GM12891 (cell line): ENCODE results near the gene RBPJ.
"Not testable (repeated sequence)": the region's sequence is repeated elsewhere in the genome, so short reads cannot be mapped to it uniquely, and the experiment has no call there.

Experiments
- DNase-seq: peaks from one replicate; pipeline ENCODE4 v3.0.0; 2011; ENCODE audit warnings: low spot score; ENCODE audit not compliant: insufficient read length
- FAIRE-seq: peaks from 2 replicates; lab custom pipeline; 2011; peaks lifted over from hg19 to GRCh38; lab: Jason Lieb, UNC
- PAX5 ChIP-seq: IDR thresholded peaks from 2 replicates; pipeline ENCODE4 v1.6.1; 2011; ENCODE audit warnings: low read length, moderate library complexity, mild to moderate bottlenecking; ENCODE audit not compliant: insufficient read depth, severe bottlenecking
- POLR2A ChIP-seq: IDR thresholded peaks from 2 replicates; pipeline ENCODE4 v1.6.1; 2011; ENCODE audit warnings: low read depth, low read length, control low read depth
- POLR2AphosphoS5 ChIP-seq: IDR thresholded peaks from 2 replicates; pipeline ENCODE4 v1.6.1; 2011; ENCODE audit warnings: low read depth, low read length, control low read depth
- POU2F2 ChIP-seq: IDR thresholded peaks from 2 replicates; pipeline ENCODE4 v1.6.1; 2011; ENCODE audit warnings: low read depth, mild to moderate bottlenecking, control low read depth, low read length, moderate library complexity
- SPI1 ChIP-seq: IDR thresholded peaks from 2 replicates; pipeline ENCODE4 v1.6.1; 2011; ENCODE audit warnings: low read depth, low read length, control low read depth
- TAF1 ChIP-seq: IDR thresholded peaks from 2 replicates; pipeline ENCODE4 v1.6.1; 2011; ENCODE audit warnings: low read depth, low read length, control low read depth

RBPJ gene

DNA sequence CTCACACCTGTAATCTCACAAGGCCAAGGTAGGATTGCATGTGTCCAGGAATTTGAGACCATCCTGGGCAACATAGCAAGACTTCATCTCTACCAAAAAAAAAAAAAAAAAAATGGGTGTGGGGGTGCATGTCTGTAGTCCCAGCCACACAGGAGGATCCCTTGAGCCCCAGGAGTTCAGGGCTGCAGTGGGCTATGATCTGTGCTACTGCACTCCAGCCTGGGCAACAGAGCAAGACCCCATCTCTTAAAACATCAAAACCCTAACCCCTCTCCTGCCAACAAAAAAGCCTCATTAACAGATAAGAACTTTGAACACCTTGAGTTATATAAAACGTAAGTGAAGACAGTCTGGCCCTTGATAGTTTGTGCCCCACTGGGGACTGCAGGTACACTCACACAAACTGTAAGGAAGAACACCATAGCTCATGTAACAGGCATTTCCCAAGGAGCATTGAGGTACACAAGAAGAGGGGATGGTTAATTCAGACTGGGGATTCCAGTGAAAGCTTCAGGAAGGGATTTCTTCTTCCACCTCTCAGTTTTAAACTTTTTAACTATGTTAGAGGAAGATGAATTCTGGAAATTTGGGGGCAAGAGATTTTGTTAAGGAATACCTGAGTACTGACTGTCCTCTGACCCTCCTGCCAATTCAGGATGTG, 34.7 kb downstream of the RBPJ start:
- FAIRE-seq (peak; percentile 76), DNase-seq (no peak)
- TF ChIP-seq POU2F2 (no peak), TAF1 (no peak), POLR2A (no peak), SPI1 (no peak), POLR2AphosphoS5 (no peak), PAX5 (no peak)

DNA sequence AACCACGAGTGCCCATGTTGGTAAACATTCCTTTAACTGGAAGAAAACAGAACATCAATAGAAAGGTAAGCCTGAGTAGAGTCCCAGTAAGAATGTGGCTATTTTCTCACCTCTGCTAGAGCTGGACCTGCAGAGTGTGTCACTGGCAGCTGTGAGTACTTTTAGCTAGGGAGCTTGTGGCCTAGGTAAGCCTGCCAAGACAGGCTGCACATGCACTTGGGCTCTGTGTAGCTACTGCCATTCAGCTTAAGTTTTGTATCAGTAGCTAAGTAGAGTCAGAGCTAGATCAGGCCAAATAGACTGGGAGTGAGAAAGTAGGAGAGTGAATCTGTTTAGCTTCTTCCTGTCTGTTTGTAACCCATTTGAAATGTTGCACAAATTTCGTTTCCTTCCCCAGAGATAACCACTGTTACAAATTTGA, 35.3 kb downstream of the RBPJ start:
- TF ChIP-seq POU2F2: no peak
- no peak for TF ChIP-seq POLR2A
- TF ChIP-seq TAF1: no peak
- no peak for TF ChIP-seq SPI1
- no peak for TF ChIP-seq PAX5
- no peak for TF ChIP-seq POLR2AphosphoS5
- DNase-seq: no peak
- peak; percentile 73 for FAIRE-seq

DNA sequence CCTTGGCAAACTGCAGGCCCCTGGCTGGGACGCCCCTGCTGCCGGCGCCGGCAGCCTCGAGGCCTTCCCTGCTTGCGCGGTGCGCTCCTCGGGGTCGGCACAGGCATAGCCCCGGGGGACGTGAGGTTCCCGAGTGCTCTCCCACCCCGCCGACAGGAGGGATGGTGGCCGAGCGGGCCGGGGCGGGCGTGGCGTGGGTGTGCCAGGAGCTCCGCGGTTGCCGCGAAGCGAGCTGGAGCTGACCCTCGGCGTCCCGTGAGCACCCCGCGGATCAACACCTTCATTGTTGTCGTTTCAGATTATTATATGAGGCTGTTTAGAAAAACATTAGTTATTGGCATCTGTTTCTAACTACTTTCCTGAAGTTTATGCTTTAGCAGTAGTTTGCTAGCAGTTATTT, 38.7 kb downstream of the RBPJ start:
- DNase-seq: not testable (repeated sequence)
- peak; percentile 16 for FAIRE-seq

DNA sequence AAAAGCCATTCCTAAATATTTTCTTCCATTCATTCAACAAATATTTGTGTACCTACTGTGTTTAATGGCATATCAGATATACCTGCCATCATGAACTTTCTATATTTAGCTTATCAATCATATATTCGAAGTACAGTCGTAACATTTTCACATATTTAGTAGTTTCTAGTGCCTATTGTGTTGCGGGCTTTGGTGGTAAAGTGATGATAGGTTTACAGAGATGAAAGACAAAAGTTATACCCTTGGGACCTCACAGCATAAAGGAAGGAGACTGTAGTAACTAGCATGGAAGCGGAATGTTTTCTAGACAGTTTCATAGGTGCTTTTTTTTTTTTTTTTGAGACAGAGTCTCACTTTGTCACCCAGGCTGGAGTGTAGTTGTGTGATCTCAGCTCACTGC, 39.5 kb downstream of the RBPJ start:
- no peak for DNase-seq
- peak; percentile 28 for FAIRE-seq
- TF ChIP-seq PAX5 (no peak), TAF1 (no peak)

DNA sequence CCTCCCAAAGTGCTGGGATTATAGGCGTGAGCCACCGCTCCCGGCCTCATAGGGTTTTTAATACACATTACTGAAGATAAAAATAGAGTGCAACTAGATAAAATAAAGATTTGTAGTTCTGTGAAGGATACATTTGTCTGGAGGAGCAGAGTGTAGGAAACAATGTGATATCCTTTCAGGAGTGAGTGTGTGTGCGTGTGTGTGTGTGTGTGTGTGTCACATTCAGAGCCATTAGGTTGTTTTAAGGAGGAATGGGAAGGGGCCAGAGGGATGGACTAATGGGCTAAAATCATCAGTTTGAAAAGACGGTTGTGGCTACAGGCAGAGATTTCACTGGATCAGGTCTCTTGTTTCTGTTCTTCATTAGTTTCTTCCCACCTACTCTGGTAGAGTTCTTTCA, 40.0 kb downstream of the RBPJ start:
- no peak for TF ChIP-seq POLR2AphosphoS5
- TF ChIP-seq SPI1: no peak
- TF ChIP-seq TAF1: no peak
- no peak for TF ChIP-seq POU2F2
- no peak for TF ChIP-seq POLR2A
- no peak for TF ChIP-seq PAX5
- FAIRE-seq: peak; percentile 33
- DNase-seq: no peak

DNA sequence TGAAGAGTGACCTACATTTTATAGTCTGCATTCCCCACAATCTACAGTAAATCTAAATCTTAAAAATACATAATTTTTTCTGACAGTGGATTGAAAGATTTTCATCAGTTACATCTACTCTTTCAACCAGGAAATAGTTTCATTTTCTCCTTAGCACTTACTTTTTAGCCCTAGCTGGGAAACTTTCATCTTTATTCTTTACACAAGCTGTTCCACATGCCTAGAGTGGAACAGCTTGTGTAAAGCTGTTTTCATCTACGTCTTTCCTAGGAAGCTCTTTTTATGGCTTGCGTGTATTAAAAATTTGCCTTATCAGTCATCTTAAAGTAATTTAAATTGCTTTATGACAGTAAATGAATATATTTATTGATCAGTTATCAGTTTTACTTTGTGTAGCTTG, 40.5 kb downstream of the RBPJ start:
- no peak for TF ChIP-seq PAX5
- TF ChIP-seq POLR2AphosphoS5: no peak
- no peak for TF ChIP-seq POU2F2
- no peak for TF ChIP-seq POLR2A
- no peak for TF ChIP-seq SPI1
- TF ChIP-seq TAF1: no peak
- DNase-seq (no peak), FAIRE-seq (no peak)

DNA sequence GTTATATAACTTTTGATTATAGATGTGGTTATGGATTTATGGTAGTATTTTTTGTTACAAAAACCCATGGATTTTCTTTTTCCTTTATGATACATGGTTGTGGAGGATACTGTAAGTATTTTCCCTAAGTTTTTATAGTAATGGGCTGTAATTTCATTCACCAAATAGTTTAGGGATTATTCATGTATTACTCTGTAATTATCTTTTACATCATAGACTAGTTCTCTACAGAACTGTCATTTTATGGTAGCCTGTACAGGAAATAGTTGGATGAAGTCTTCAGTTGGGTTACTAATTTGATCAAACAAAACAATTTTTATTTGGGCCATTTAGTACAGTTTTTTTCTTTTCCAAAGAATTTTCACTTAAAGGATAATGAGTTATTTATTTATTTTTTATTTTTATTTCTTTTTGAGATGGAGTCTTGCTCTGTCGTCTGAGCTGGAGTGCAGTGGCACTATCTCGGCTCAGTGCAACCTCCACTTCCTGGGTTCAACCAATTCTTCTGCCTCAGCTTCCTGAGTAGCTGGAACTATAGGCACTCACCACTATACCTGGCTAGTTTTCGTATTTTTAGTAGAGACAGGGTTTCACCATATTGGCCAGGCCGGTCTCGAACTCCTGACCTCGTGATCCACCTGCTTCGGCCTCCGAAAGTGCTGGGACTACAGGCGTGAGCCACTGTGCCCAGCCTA, 42.1 kb downstream of the RBPJ start:
- TF ChIP-seq POLR2A (no peak), POLR2AphosphoS5 (no peak), SPI1 (no peak), PAX5 (no peak)
- no peak for DNase-seq
- no peak for FAIRE-seq

DNA sequence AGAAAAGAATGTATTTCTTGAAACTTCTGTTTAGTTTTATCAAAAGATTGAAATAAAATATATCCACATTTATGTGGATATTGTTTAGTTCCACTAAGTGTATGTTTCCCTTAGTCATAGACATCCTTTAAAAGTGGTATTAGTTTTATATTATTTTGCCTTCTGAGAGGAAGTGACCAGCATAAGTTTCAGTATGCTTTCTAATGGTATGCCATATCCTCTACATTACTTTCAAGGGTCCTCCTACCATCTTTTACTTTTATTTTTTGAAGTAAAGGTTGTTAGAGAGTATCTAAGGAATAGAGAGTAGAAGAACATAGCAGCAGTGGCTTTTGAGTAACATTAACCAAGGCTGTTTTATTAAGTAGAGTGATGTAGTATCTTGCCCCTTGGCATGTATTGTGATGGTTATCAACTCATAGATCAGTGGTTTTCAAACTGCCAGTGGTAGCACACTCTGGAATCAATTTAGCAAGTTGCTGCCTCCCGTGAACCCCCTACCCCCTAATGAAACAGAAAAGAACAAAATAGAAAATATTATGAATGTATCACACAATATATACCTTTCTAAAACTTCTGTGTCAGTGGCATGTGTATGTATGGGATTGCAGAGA, 44.8 kb downstream of the RBPJ start:
- DNase-seq (no peak), FAIRE-seq (no peak)
- TF ChIP-seq POLR2A (no peak), POU2F2 (no peak), SPI1 (peak; percentile 48; the same call in 1 of the 2 replicates), PAX5 (no peak), POLR2AphosphoS5 (no peak), TAF1 (no peak)

DNA sequence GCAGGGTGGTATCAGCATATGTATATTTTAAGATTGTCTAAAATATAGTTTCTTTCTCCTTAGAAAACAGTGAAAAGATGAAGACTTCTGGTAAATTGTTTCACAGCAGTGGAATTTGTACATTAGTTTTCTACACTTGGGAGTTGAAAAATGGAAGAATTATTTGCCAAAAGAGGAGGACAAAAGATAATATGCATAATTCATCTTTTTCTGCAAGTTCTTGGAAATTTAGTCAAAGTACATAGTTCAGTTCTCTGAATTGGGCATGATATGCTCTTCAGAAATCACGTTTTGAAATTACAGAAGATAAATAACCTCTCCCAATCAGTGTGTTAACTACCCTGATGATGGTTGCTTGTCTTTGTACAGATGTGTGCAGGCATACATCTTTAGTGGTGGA, 47.0 kb downstream of the RBPJ start:
- DNase-seq (no peak), FAIRE-seq (no peak)
- TF ChIP-seq POLR2A (no peak), POLR2AphosphoS5 (no peak), PAX5 (no peak), TAF1 (no peak), SPI1 (no peak), POU2F2 (no peak)

DNA sequence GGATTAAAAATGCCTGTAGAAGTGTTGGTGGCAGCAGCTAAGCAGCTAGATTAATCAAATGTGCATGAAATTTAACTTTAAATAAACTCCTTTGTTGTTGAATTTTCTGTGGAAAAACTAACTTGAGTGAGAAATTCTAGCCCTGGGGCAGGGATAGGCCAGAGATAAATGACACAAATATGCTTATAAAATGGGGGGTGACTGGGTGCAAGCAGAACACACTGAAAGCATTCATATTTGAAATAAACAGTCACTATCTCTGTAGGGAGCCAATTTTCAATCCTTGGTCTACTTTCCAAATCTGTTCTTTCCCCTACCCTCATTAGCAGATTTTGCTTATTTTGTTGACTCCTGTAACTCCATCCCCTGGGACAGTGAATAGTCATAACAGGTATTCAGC, 47.9 kb downstream of the RBPJ start:
- TF ChIP-seq SPI1 (no peak), POLR2AphosphoS5 (no peak), PAX5 (no peak), POU2F2 (no peak), POLR2A (no peak), TAF1 (no peak)
- DNase-seq (no peak), FAIRE-seq (no peak)
